Endothelial cell of umbilical vein (primary cell): ENCODE data around the gene PSMB3. TPM values are rescaled to one million over a fixed set of nuclear protein-coding genes. Genes with fewer than 3 reads are reported as not detected.

ENCODE experiments used
- BruUV-seq: library from RNA; stranded (reverse); fragments of 400-500 nt; replicated peaks from 2 replicates; lab custom pipeline; 2021; lab: Mats Ljungman, UMichigan
- CTCF ChIA-PET: fragments of 300-600, 350-600 bp; sonication (Branson Sonifier 250); formaldehyde crosslinking; loops from one replicate; lab custom pipeline; 2021; ENCODE audit warnings: antibody characterized with exemption, inconsistent platforms; lab: Charles Lee
- POLR2A ChIA-PET: fragments of 300-600, 350-600 bp; sonication (Branson Sonifier 250); formaldehyde crosslinking; loops from one replicate; lab custom pipeline; 2021; ENCODE audit warnings: antibody characterized with exemption, inconsistent platforms; lab: Charles Lee
- DNase-seq: peaks from one replicate; pipeline ENCODE4 v3.0.0-alpha.2; 2011; ENCODE audit warnings: low read depth, low spot score
- FAIRE-seq: peaks from 2 replicates; lab custom pipeline; 2011; peaks lifted over from hg19 to GRCh38; lab: Jason Lieb, UNC
- H2AFZ ChIP-seq: 2 replicates; pipeline ENCODE4 v1.6.0; 2012; ENCODE audit warnings: low read depth, low read length, control low read depth, inconsistent platforms
- H3K27ac ChIP-seq: 2 replicates; pipeline ENCODE4 v1.5.1; 2011; ENCODE audit warnings: low read depth, mild to moderate bottlenecking, control low read depth, low read length, moderate library complexity; ENCODE audit not compliant: insufficient read depth
- H3K27me3 ChIP-seq, 2 experiments: 2 replicates each; pipeline versions ENCODE4 v1.6.0 to v1.6.1; 2011; ENCODE audit warnings: low read length in 2 of 2, mixed read lengths in 1 of 2; ENCODE audit not compliant: control insufficient read depth in 2 of 2, insufficient read depth in 2 of 2
- H3K36me3 ChIP-seq, 2 experiments: 2 replicates in 1 of 2; 3 replicates in 1 of 2; pipeline ENCODE4 v1.5.1; 2011; ENCODE audit warnings: low read length in 2 of 2, mild to moderate bottlenecking in 1 of 2, moderate library complexity in 1 of 2; ENCODE audit not compliant: control insufficient read depth in 2 of 2, insufficient read depth in 2 of 2; ENCODE audit errors: extremely low read depth in 1 of 2
- H3K4me1 ChIP-seq: 3 replicates; pipeline ENCODE4 v1.5.1; 2011; ENCODE audit warnings: mild to moderate bottlenecking, low read length; ENCODE audit not compliant: control insufficient read depth, insufficient read depth; ENCODE audit errors: extremely low read depth
- H3K4me2 ChIP-seq: 2 replicates; pipeline ENCODE4 v1.6.1; 2011; ENCODE audit warnings: low read length, control low read depth, mixed read lengths; ENCODE audit not compliant: insufficient read depth
- H3K4me3 ChIP-seq, 3 experiments: fragments of 200-600 bp in 1 of 3; sonication (generic), shearing (Covaris generic) in 1 of 3; replicated peaks in 1 of 3; 2 replicates each; pipeline ENCODE4 v1.5.1; 2011 to 2016; ENCODE audit warnings: control low read depth in 3 of 3, low read length in 3 of 3, mild to moderate bottlenecking in 2 of 3, inconsistent platforms in 1 of 3, low read depth in 1 of 3, moderate library complexity in 1 of 3; ENCODE audit not compliant: insufficient read depth in 1 of 3
- H3K79me2 ChIP-seq: 2 replicates; pipeline ENCODE4 v1.6.0; 2012; ENCODE audit warnings: low read length, inconsistent platforms; ENCODE audit not compliant: control insufficient read depth, insufficient read depth
- H3K9ac ChIP-seq: replicated peaks from 2 replicates; pipeline ENCODE3; 2011; ENCODE audit warnings: low read length, control low read depth; ENCODE audit not compliant: insufficient read depth; ENCODE audit errors: extremely low read depth
- H3K9me1 ChIP-seq: replicated peaks from 3 replicates; pipeline ENCODE4 v1.6.0; 2011; ENCODE audit warnings: mild to moderate bottlenecking, low read length; ENCODE audit not compliant: control insufficient read depth, insufficient read depth; ENCODE audit errors: extremely low read depth
- H3K9me3 ChIP-seq: replicated peaks from 2 replicates; pipeline ENCODE4 v1.5.1; 2012; ENCODE audit warnings: low read length, inconsistent platforms; ENCODE audit not compliant: control insufficient read depth, insufficient read depth
- H4K20me1 ChIP-seq: replicated peaks from 2 replicates; pipeline ENCODE3; 2011; ENCODE audit warnings: mild to moderate bottlenecking, low read length; ENCODE audit not compliant: control insufficient read depth, insufficient read depth; ENCODE audit errors: extremely low read depth
- CTCF ChIP-seq, 2 donors: IDR thresholded peaks; 1 replicate in 1 of 2; 2 replicates in 1 of 2; pipeline ENCODE4 v1.5.1; 2011; ENCODE audit warnings: low read length in 2 of 2, mild to moderate bottlenecking in 2 of 2, moderate library complexity in 2 of 2, control low read depth in 1 of 2, inconsistent platforms in 1 of 2, low read depth in 1 of 2; ENCODE audit not compliant: insufficient read depth in 1 of 2; ENCODE audit errors: extremely low read depth in 1 of 2
- EZH2 ChIP-seq: IDR thresholded peaks from 2 replicates; pipeline ENCODE4 v1.6.1; 2012; ENCODE audit warnings: borderline replicate concordance, low read depth, mild to moderate bottlenecking, moderate library complexity, low read length, inconsistent platforms; ENCODE audit not compliant: severe bottlenecking
- FOS ChIP-seq: IDR thresholded peaks from 2 replicates; pipeline ENCODE4 v1.6.1; 2011; ENCODE audit warnings: mild to moderate bottlenecking, low read length, moderate library complexity, borderline replicate concordance; ENCODE audit not compliant: insufficient read depth
- GATA2 ChIP-seq: IDR thresholded peaks from 2 replicates; pipeline ENCODE4 v1.7.0; 2011; ENCODE audit warnings: low read depth, mild to moderate bottlenecking, moderate library complexity, mixed read lengths, low read length; ENCODE audit not compliant: insufficient read length, insufficient read depth
- JUN ChIP-seq: IDR thresholded peaks from 2 replicates; pipeline ENCODE4 v1.6.1; 2011; ENCODE audit warnings: borderline replicate concordance, low read depth; ENCODE audit not compliant: insufficient read length, insufficient read depth
- MAX ChIP-seq: IDR thresholded peaks from 2 replicates; pipeline ENCODE4 v1.6.1; 2011; ENCODE audit not compliant: insufficient read depth, insufficient read length
- MYC ChIP-seq: IDR thresholded peaks from one replicate; pipeline ENCODE4 v1.6.1; 2011; ENCODE audit warnings: mild to moderate bottlenecking, low read depth, low read length
- POLR2A ChIP-seq: IDR thresholded peaks from 2 replicates; pipeline ENCODE4 v1.6.1; 2012; ENCODE audit warnings: low read depth, mild to moderate bottlenecking, control low read depth, low read length
- POLR2AphosphoS5 ChIP-seq: IDR thresholded peaks from 2 replicates; pipeline ENCODE4 v1.6.1; 2012; ENCODE audit warnings: low read depth, mild to moderate bottlenecking, control low read depth, low read length, moderate library complexity; ENCODE audit not compliant: insufficient read depth
- dilution Hi-C: fragments of 300-500 bp; cut with MboI; formaldehyde crosslinking; loops from one replicate; pipeline ENCODE4 v1.15.0; 2019; ENCODE audit warnings: low sequenced_read_pairs; ENCODE audit not compliant: extremely low pct_ligation_motif_present
- intact Hi-C: fragments of 100-400 bp; cut with micrococcal nuclease; formaldehyde crosslinking; loops from one replicate; pipeline ENCODE4 v1.10.0; 2022
- polyA plus RNA-seq, 4 experiments: library from polyadenylated mRNA; depleted of rRNA in 3 of 4; stranded (reverse) in 3 of 4; unstranded in 1 of 4; fragments of >200 nt; gene quantifications; 2 replicates each; pipeline versions ENCODE4 v1.2.1 to v1.2.3, GENCODE V29; 2011 to 2012; ENCODE audit warnings: missing spikeins in 1 of 4
- total RNA-seq: library from RNA; stranded (reverse); gene quantifications from 2 replicates; pipeline ENCODE4 v1.2.3, GENCODE V29; 2021

PSMB3 gene
- total and polyA plus RNA-seq, 2 donors (not counting 3 experiments of a cell fraction or from before 2014, with no cell fraction given), result 213 to 685 TPM

DNA sequence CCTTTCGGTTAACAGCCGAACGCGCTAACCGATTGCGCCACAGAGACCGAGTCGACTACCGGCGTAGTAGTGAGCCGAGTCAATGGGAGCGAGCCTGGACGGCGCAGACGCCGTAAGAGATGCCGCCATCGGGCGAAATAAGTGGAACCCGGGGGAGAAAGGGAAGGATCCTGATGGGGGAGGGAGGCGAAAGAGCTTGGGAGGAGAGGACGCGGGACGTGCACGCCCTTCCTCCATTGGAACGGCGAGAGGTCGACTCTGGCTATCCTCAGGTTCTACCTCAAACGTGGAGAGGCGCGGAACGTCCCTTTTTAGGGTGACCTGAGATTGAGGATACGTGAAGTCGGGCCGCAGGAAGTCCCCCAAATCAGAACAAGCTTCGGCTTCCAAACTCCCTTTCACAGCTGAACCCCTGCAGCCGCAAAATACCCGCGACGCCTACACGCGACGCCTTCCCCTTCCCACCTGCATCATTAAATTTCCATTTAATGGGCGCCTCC is 683 bp upstream of the PSMB3 start:
- FAIRE-seq, result no peak
- Histone ChIP-seq H3K36me3 (peaks cover 10 to 12% of the 10 kb centered on the region in 2 experiments), H3K4me1 (peaks cover 35% of the 10 kb centered on the region), H3K9me3 (no peaks in the 10 kb centered on the region), H3K9ac (peak overlapping the region; percentile 59), H3K79me2 (peaks cover 35% of the 10 kb centered on the region), H4K20me1 (no peaks in the 10 kb centered on the region), H3K9me1 (no peaks in the 10 kb centered on the region), H3K4me3 (peak overlapping the region; percentile 59 to 82 (median 73)), H3K27me3 (no peaks in the 10 kb centered on the region), H2AFZ (peak overlapping the region; percentile 81), H3K27ac (peak overlapping the region; percentile 40), H3K4me2 (peak overlapping the region; percentile 88)
- intact Hi-C loops, result loop anchor here (1.0 to 5.0 kb wide), 6 partner anchors 39 to 400 kb away; partner anchors contain the start of genes CWC25, FBXO47, PIP4K2B and PLXDC1
- dilution Hi-C loops, result no loop called here
- TF ChIP-seq JUN, result no peak
- no peak for TF ChIP-seq CTCF (IDR thresholded peaks at IDR 0.05; ENCODE audit: extremely low read depth in 1 of 2, insufficient read depth in 1 of 2, low read depth in 1 of 2, low read length in 2 of 2)
- TF ChIP-seq POLR2AphosphoS5, result peak; percentile 39
- DNase-seq, result peak; percentile 90
- ChIA-PET CTCF (interaction anchor here (0.7 to 2.4 kb wide), 6 partner anchors 10 to 231 kb away, joined by 3 to 8 read pairs (median 5); partner anchors contain the start of gene LASP1), POLR2A (interaction anchor here (0.7 to 1.2 kb wide), 3 partner anchors 13 to 118 kb away, joined by 3 to 5 read pairs (median 3); partner anchors contain the start of gene LASP1)
- TSS peak; percentile 42 for BruUV-seq

DNA sequence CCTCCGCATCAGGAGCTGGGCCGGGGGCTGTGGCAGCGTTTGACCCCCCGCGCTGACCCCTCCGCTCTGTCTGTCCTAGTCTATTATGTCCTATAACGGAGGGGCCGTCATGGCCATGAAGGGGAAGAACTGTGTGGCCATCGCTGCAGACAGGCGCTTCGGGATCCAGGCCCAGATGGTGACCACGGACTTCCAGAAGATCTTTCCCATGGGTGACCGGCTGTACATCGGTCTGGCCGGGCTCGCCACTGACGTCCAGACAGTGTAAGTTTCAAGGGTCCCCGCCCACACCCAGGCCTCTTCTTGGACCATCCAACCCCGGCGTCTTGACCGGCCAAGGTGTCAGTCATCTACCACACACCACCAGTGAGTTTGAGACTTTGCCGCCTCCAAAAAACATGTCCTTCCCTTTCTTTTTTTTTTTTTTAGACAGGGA is 548 bp downstream of the PSMB3 start:
- H3K79me2 ChIP-seq, result peaks cover 25% of the 10 kb centered on the region
- intact Hi-C loops, result loop anchor here (2.0 to 5.0 kb wide), 4 partner anchors 38 to 399 kb away; partner anchors contain the start of genes CWC25, FBXO47 and PLXDC1

More for the DNA sequence above, 548 bp downstream of the PSMB3 start:
- ChIA-PET CTCF (interaction anchor here (1.8 kb wide), 1 partner anchor 9 kb away, joined by 8 read pairs; no protein-coding TSS in a partner anchor), POLR2A (interaction anchor here (1.2 kb wide), 1 partner anchor 12 kb away, joined by 3 read pairs; no protein-coding TSS in a partner anchor)
- Histone ChIP-seq H4K20me1 (no peaks in the 10 kb centered on the region), H3K9me3 (no peaks in the 10 kb centered on the region), H3K4me3 (peak overlapping the region; percentile 59 to 82 (median 73)), H3K4me1 (peaks cover 34% of the 10 kb centered on the region), H3K27ac (peak overlapping the region; percentile 40), H3K9me1 (no peaks in the 10 kb centered on the region), H3K27me3 (no peaks in the 10 kb centered on the region), H2AFZ (peak overlapping the region; percentile 50), H3K36me3 (peaks cover 11 to 12% of the 10 kb centered on the region in 2 experiments), H3K9ac (peak overlapping the region; percentile 88), H3K4me2 (peak overlapping the region; percentile 65)
- DNase-seq, result no peak
- dilution Hi-C loops, result no loop called here
- no peak for FAIRE-seq
- TSS peak; percentile 61 for BruUV-seq
- TF ChIP-seq MYC, result no peak
- TF ChIP-seq MAX, result no peak
- TF ChIP-seq POLR2AphosphoS5, result no peak
- no peak for TF ChIP-seq CTCF (IDR thresholded peaks at IDR 0.05; ENCODE audit: extremely low read depth in 1 of 2, insufficient read depth in 1 of 2, low read depth in 1 of 2, low read length in 2 of 2)
- no peak for TF ChIP-seq POLR2A
- no peak for TF ChIP-seq FOS
- TF ChIP-seq EZH2, result no peak
- no peak for TF ChIP-seq JUN
- no peak for TF ChIP-seq GATA2
